Activated CD8-positive, alpha-beta memory T cell treated with anti-CD3 and anti-CD28 coated beads, Interleukin-2, amount 50 U/mL, for 48 hours (primary cell): ENCODE results near the gene TTC12.

Source experiments
- DNase-seq: peaks from one replicate; pipeline ENCODE4 v3.0.0-alpha.2; 2020

The TTC12 gene

DNA sequence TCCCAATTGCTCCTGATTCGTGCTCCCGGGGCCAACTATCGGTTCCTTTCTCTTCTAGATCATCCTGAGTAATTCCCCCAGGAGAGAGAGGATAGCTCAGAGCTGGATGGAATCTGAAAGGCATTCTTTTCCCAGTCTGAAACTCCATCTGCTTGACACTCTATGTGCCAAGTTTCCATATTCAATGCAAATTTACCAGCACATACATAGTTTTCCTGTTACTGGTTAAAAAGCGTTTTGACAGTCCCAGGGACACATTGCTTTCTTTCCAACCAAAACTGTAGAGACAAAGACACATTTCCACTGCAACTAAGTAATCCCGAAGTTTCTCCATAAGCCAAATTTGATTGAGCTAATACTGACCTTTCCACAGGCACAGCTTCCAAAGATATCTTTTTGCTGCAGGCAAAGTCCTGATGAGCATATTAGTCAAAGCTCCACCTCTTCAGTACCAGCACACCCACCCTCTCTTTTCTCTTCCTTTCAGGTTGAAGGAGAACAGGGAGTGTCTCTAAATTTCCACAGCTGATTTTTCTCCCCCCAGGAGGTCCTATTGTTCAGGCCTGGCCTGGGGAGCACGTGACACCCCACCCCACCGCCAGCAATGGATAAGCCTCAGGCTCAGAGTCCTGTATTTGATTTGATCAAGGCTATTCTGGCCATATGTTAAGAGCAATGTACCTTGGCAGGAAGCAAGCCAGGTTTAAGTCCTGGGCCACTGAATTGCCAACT, 63.5 kb downstream of the TTC12 start:
- DNase-seq: no peak

GRCh38 chr11:113378692-113379091, 64.3 kb downstream of the TTC12 start:
- DNase-seq: no peak

GRCh38 chr11:113382121-113382520, 67.7 kb downstream of the TTC12 start:
- DNase-seq: no peak

DNA sequence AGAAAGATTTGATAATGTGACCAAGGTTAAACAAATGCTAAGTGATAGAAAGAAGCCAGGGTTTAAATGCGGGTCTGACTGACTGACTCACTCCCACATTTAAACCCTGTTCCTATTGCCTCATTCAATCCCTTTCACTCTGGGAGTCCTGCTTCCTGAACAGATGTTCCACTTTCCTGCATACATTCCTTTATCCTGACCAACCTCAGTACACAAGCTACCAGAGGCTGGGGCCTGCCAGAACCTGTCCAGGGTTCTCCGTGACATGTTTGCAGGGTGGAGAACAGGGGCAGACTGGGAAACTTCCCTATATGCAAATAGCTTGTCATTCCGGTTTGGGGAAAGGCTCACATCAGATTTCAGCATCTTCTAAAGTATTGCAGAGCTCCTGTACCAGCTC, 70.2 kb downstream of the TTC12 start:
- no peak for DNase-seq

DNA sequence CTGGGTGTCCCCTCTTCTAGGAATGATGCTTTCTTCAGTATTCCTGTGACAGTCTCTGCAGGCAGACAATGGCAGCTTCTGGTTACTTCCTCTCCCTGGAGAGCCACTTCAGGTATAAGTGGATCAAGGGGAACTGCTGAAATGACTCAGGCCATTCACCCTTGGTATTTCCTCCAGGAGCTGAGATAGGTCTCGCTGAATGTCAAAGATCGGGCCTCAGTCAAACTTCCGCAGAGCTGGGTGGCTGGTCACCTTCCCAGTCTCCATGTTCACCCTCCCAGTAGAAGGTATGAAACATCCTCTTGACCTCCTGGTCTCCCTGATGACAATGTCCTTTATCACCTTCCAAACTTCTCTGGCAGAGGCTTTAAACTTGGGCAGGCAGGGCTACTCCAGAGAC, 71.4 kb downstream of the TTC12 start:
- no peak for DNase-seq

DNA sequence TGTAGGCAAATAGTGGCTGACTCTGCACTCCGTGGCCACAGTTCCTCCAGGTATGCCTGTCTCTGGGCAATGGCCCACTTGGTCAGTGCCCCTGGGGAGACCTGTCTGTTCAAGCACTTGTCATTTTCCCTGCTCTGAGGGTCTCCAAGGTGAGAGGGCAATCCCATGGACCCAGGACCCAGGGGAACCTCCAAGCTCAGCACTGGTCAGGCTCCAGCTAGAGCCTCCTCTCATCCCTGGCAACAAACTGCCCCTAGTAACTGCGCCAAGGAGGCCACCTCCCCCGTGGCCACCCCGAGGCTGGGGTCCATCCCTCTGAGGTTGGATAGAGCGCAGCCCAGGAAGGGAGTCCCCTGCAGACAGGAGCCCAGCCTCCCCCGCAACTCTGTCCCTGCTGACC, 72.5 kb downstream of the TTC12 start:
- DNase-seq: no peak

DNA sequence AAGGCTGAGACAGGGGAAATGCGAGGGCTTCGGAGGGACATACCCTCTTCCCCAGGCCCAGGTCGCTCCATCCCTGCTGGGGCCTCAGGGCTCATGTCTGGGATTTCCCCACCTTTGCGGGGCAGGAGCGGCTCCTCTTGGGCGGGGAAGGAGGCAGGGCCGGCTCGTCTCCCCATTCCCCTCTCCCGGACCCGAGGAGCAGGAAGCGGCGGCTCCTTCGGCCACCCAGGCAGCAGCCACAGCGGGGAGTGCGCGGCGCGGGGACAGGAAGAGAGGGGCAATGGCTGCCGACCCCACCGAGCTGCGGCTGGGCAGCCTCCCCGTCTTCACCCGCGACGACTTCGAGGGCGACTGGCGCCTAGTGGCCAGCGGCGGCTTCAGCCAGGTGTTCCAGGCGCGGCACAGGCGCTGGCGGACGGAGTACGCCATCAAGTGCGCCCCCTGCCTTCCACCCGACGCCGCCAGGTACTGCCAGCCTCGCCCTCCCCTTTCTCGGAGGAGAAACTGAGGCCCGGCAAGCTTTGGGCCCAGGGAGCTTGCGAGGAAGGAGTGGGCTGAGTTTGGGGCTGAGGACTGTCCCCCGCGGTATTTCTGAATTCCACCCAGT, 73.3 kb downstream of the TTC12 start, which contains the start of gene ANKK1:
Gene ANKK1 (plus strand): TSS at position 175 of the 607 bp plus-strand sequence. CDS start 106 bp downstream, at position 281.
- no peak for DNase-seq

DNA sequence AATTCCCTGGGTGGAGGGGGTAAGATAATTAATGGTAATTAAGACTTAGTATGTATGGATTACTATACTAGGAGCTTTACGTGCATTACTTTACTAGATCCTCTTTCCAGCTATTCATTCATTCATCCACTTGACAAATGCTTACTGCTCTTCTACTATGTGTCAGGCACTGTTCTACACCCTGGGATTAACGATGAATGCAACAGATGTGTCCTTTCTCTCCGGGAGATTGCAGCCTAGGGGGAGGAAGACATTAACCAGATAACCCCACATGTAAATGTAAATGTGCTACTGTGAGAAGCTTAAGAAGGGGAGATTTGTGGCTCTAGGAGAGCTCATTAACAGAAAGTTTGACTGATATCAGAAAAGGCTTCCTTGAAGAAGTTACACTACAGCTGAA, 74.9 kb downstream of the TTC12 start:
- no peak for DNase-seq

- DNase-seq: no peak
Observed at GRCh38 chr11:113392236-113392921, 78.0 kb downstream of the TTC12 start.

GRCh38 chr11:113393501-113393985, 79.2 kb downstream of the TTC12 start:
- DNase-seq: no peak

GRCh38 chr11:113394919-113395318, 80.5 kb downstream of the TTC12 start:
- no peak for DNase-seq

DNA sequence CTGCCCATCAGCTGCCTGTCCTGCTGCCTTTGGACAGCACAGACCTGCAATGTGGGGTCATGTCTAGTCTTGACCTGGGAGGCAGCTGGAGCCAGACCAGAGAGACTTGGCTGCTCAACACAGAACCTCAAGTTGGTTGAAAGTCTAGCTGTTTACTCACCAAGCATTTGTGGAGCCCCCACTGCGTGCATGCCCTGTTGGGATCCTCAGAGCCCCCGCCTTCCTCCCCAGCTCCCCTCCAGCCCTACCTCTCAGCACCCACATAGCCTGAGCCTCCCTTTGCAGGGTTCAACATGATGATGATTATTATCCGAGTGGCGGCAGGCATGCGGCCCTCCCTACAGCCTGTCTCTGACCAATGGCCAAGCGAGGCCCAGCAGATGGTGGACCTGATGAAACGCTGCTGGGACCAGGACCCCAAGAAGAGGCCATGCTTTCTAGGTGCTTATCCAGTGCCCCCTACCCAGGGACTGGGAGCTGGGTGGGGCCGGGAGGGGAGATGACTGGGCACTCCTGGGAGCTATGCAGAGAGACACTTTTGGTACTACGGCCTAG, 81.5 kb downstream of the TTC12 start:
- no peak for DNase-seq

GRCh38 chr11:113396690-113397089, 82.3 kb downstream of the TTC12 start:
- no peak for DNase-seq

DNA sequence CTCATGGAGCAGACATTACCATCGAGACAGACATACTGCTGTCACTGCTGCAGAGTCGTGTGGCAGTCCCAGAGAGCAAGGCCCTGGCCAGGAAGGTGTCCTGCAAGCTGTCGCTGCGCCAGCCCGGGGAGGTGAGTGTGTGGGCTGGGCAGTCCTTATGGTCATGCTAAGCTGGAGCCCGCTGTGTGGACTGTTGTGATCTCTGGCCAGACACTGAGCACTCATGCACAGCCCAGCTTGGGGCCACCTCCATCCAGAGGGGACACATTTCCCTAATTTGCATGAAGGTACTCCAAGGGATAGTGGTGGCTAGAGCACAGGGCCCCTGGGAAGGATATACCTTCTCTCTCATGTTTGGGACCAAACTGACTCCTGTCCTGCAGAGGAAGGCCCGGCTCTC, 82.8 kb downstream of the TTC12 start:
- DNase-seq: no peak

DNA sequence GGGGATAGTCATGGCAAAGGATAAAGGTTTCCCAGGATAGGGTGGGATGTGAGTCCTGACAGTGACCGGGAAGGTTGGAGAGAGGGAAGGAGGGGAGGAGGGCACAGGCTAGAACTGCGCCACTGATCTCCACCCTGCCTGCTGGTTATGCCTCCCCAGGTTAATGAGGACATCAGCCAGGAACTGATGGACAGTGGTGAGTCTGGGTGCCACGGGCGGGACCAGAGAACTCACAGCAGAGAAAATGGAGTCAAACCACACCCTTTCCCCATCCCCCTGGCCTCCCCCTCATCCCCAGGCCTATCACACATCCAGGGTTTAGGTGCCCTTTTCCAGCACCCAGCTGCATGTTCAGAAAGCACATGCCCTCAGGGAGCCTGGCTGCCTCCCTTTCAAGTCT, 83.4 kb downstream of the TTC12 start:
- no peak for DNase-seq

GRCh38 chr11:113398669-113399430, 84.5 kb downstream of the TTC12 start:
- DNase-seq: no peak

GRCh38 chr11:113400631-113401230, 86.3 kb downstream of the TTC12 start:
- DNase-seq: no peak

- no peak for DNase-seq
Observed at GRCh38 chr11:113401718-113402117, 87.3 kb downstream of the TTC12 start.

DNA sequence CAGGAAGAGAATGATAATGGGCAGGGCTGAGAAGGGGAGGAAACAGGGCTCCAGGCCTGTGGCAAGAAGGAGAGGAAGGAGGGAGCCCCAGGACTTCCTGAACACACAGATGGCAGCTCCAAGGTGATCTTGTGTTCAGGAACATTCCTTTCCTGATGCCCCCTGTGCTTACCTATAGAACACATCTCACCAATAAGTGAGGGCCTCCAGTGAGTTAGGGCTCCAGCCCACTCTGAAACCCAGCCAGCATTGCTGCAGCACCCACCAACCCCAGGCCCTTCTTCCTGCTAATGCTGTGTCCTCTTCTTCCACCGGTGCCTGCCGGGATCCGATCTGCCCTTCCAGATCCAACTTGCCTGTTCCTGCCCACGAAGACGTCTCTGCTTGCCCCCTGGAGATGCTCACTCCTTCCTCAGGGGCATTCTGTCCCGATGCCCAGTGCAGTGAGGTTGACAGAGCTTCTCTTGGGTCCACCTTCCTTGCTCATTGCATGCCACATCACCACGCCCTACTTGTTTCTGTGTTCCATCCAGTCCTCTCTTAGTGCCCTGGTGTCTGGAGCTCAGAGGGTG, 90.6 kb downstream of the TTC12 start:
- no peak for DNase-seq

DNA sequence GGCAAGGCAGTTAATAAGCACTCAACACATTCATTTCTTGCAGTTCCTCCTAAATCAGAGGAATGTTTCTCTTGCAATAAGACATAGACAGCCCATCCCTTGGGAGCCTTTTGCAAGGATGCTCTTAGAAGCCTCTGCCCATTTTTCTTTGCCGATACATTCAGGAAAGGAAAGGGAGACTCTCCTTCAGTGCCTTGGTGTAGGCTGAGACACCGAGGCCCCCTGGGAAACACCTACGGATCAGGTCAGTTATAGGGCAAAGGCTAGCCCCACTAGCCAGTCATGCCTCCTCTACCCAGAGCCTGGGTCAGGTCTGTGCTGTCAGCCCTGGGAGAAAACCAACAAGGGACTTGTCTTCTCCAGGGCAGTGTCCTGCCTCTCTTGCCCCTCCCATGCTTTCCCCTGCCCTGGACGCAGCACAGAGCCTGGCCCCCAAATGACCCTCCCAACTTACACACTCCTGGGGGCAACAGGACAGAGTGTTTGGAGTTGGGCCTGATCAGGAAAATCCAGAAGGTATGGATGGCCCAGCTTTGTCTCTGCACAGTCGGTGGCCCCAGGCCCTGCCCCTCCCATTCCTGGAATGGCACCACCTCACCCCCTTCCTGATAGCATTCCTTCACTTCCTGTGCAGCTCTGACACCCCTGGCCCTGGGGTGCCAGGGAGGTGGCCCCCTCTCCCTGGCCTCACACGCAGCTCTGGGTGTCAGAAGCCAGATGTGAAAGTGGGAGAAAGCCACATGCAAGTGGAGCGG, 91.5 kb downstream of the TTC12 start:
- DNase-seq: no peak

GRCh38 chr11:113407163-113407562, 92.8 kb downstream of the TTC12 start:
- DNase-seq: no peak
